NCI-H1417 treated with DMSO at 0.1 percent for 48 hours (cell line): ENCODE data around the gene VPS50.

ENCODE experiments used
- DNase-seq: peaks from one replicate; lab custom pipeline; 2025; lab: John Stamatoyannopoulos, UW

The VPS50 gene

DNA sequence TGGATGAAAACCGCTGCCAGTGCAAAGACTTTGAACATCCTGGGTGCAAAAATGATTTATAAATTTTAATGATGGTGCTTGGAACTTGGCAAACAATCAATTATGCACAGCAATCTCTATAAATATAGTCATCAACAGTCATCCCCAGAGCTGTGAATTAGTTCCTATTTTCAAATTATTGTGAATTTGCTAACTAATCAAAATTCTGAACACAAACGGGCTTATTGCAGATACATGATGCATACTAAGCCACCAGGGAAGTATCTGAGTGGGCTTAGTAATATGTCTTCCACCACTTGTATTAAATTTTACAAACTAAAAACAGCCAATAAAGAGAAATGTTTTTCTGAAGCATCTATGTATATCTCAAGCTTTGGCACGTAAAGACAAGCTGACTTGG, 177.2 kb downstream of the VPS50 start:
- DNase-seq, result no peak
